Ishikawa (cell line): ENCODE data around the gene CD2AP.

Experiments used
- CEBPB ChIP-seq: IDR thresholded peaks from 2 replicates; pipeline ENCODE4 v1.6.1; 2012
- CREB1 ChIP-seq: IDR thresholded peaks from 2 replicates; pipeline ENCODE4 v1.6.1; 2012; ENCODE audit warnings: low read depth
- EGR1 ChIP-seq: IDR thresholded peaks from 2 replicates; pipeline ENCODE4 v1.6.1; 2012
- EP300 ChIP-seq: IDR thresholded peaks from 2 replicates; pipeline ENCODE4 v1.6.1; 2012; ENCODE audit warnings: borderline replicate concordance
- FOXM1 ChIP-seq: IDR thresholded peaks from 2 replicates; pipeline ENCODE4 v1.6.1; 2012; ENCODE audit warnings: low read depth, borderline replicate concordance
- NFIC ChIP-seq: IDR thresholded peaks from 2 replicates; pipeline ENCODE4 v1.6.1; 2012
- RAD21 ChIP-seq: IDR thresholded peaks from 2 replicates; pipeline ENCODE4 v1.6.1; 2012; ENCODE audit warnings: low read depth
- TAF1 ChIP-seq: IDR thresholded peaks from 2 replicates; pipeline ENCODE4 v1.6.1; 2012; ENCODE audit warnings: low read depth, mild to moderate bottlenecking
- TCF12 ChIP-seq: IDR thresholded peaks from 2 replicates; pipeline ENCODE4 v1.6.1; 2012; ENCODE audit warnings: low read depth
- TEAD4 ChIP-seq: IDR thresholded peaks from 2 replicates; pipeline ENCODE4 v1.6.1; 2012
- YY1 ChIP-seq: IDR thresholded peaks from 2 replicates; pipeline ENCODE4 v1.6.1; 2012; ENCODE audit warnings: low read depth
- ZBTB7A ChIP-seq: IDR thresholded peaks from 2 replicates; pipeline ENCODE4 v1.6.1; 2012; ENCODE audit warnings: low read depth
- TF ChIP-seq, protein P1 (sequence below): IDR thresholded peaks from 2 replicates; pipeline ENCODE4 v1.6.1; 2012; ENCODE audit warnings: low read depth, mild to moderate bottlenecking
- TF ChIP-seq, protein P2 (sequence below): IDR thresholded peaks from 2 replicates; pipeline ENCODE4 v1.6.1; 2012
- TF ChIP-seq, protein P3 (sequence below): IDR thresholded peaks from 2 replicates; pipeline ENCODE4 v1.6.1; 2012

Gene CD2AP

DNA sequence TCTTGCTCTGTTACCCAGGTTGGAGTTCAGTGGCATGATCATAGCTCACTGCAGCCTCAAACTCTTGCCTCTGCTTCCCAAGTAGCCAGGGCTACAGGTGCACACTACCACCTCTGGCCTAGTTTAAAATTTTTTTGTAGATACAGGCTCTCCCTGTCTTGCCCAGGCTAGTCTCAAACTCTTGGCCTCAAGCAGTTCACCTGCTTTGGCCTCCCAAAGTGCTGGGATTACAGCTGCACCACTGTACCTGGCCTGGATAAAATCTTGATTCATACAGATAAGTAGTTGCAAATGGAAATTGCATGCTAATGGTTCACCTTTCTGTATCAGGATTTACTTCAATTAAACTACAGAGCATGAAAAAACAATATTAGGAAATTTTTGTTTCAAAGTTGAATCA, 4.2 kb downstream of the CD2AP start:
- TF ChIP-seq ZBTB7A: no peak
- TF ChIP-seq FOXM1: no peak
- TF ChIP-seq CEBPB: no peak
- TF ChIP-seq, protein P1, sequence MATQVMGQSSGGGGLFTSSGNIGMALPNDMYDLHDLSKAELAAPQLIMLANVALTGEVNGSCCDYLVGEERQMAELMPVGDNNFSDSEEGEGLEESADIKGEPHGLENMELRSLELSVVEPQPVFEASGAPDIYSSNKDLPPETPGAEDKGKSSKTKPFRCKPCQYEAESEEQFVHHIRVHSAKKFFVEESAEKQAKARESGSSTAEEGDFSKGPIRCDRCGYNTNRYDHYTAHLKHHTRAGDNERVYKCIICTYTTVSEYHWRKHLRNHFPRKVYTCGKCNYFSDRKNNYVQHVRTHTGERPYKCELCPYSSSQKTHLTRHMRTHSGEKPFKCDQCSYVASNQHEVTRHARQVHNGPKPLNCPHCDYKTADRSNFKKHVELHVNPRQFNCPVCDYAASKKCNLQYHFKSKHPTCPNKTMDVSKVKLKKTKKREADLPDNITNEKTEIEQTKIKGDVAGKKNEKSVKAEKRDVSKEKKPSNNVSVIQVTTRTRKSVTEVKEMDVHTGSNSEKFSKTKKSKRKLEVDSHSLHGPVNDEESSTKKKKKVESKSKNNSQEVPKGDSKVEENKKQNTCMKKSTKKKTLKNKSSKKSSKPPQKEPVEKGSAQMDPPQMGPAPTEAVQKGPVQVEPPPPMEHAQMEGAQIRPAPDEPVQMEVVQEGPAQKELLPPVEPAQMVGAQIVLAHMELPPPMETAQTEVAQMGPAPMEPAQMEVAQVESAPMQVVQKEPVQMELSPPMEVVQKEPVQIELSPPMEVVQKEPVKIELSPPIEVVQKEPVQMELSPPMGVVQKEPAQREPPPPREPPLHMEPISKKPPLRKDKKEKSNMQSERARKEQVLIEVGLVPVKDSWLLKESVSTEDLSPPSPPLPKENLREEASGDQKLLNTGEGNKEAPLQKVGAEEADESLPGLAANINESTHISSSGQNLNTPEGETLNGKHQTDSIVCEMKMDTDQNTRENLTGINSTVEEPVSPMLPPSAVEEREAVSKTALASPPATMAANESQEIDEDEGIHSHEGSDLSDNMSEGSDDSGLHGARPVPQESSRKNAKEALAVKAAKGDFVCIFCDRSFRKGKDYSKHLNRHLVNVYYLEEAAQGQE: no peak
- no peak for TF ChIP-seq RAD21

DNA sequence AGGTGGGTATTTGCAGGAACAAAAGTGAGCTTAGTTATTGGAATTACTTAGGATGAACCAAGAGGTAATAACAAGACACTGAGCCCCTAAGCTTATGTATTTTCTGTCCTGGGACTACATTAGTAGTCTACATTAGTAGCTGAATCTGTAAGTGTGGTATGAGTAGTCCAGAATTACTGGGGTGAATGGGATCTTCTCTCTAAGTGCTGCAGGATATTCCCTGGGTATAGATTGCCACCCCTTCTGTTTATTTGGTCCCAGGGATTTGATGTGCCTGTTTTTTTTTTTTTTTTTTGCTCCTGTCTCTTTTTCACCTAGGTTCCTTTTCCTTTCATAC, 5.9 kb downstream of the CD2AP start:
- TF ChIP-seq NFIC: no peak
- TF ChIP-seq, protein P2, sequence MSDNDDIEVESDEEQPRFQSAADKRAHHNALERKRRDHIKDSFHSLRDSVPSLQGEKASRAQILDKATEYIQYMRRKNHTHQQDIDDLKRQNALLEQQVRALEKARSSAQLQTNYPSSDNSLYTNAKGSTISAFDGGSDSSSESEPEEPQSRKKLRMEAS: no peak
- no peak for TF ChIP-seq EGR1
- TF ChIP-seq, protein P3, sequence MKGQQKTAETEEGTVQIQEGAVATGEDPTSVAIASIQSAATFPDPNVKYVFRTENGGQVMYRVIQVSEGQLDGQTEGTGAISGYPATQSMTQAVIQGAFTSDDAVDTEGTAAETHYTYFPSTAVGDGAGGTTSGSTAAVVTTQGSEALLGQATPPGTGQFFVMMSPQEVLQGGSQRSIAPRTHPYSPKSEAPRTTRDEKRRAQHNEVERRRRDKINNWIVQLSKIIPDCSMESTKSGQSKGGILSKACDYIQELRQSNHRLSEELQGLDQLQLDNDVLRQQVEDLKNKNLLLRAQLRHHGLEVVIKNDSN: no peak
- TF ChIP-seq CEBPB: no peak
- TF ChIP-seq RAD21: no peak
- TF ChIP-seq TEAD4: no peak
- no peak for TF ChIP-seq FOXM1
- TF ChIP-seq, protein P1: no peak
- no peak for TF ChIP-seq TCF12
- no peak for TF ChIP-seq ZBTB7A
- TF ChIP-seq TAF1: no peak
- TF ChIP-seq YY1: no peak
- no peak for TF ChIP-seq EP300
- no peak for TF ChIP-seq CREB1

DNA sequence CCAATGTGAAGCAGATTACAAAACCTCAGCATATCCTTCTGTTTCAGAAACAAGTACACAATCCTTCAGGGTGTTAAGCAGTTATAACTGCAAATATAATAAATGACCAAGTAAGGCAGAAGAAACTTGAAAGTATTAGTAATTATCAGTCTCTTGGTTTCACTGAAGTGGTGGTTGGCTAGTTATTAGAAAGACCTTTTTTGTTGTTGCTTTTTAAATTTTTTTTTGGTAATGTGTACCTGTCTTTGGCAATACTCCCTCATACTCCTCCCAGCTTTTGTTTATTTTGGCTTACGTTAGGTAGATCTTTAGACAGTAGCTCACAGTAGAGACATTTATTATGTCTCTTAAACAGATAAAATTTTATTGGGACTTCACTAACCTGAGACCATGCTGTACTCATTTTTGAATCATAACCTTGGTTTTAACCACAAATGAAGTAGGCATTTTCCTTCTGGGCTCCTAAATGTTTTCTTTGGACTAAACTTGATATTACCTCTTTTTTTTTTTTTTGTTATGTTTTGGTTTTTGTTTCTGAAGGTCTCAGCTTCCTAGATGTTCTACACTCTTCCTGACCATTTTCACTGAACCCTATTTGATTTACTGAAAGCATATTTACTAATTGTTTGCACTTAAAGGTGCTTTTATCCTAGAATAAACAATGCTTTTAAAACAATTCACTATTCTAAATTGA, 6.4 kb downstream of the CD2AP start:
- TF ChIP-seq RAD21: no peak
- TF ChIP-seq YY1: no peak
- TF ChIP-seq, protein P2: no peak
- no peak for TF ChIP-seq CEBPB
- TF ChIP-seq EP300: no peak
- TF ChIP-seq, protein P1: no peak
- TF ChIP-seq ZBTB7A: no peak
- no peak for TF ChIP-seq TAF1
- TF ChIP-seq FOXM1: no peak

DNA sequence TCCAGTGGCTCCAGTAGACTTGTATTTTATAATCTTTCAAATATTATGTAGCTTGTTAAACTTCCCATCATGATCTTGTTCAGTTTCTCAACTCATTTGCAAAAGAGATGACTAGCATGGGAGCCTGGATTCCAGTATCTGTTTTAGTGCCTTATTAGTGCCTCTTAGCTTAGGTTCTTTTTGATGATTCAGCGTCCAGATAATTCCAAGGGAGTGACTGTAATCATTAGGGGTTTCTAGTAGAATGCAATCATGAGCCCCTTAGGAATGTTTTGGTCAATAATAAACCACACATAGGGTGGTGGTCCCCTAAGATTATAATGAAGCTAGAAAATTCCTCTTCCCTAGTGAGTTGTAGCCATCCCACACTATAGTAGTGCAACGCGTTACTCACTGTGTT, 7.0 kb downstream of the CD2AP start:
- TF ChIP-seq ZBTB7A (no peak), CREB1 (no peak), TCF12 (no peak)

DNA sequence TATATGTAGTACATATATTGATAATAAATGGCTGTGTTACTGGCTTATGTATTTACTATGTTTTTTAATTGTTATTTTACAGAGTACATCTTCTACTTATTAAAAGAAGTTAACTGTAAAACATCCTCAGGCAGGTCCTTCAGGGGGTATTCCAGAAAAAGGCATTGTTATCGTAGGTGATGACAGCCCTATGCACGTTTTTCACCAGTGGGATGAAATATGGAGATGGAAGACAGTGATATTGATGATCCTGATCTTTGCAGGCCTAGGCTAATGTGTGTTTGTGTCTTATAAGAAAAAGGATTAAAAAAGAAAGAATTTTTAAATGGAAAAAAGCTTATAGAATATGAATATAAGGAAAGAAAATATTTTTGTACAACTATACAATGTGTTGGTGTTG, 7.5 kb downstream of the CD2AP start:
- TF ChIP-seq FOXM1 (no peak), TAF1 (no peak), CEBPB (no peak), YY1 (no peak), TCF12 (no peak), EP300 (no peak), ZBTB7A (no peak), EGR1 (no peak), TEAD4 (no peak), CREB1 (no peak)
- TF ChIP-seq, protein P1: no peak
- TF ChIP-seq, protein P2: no peak
